K562 (cell line): Measurements from ENCODE around the gene MEF2C. TPM values are rescaled to one million over a fixed set of nuclear protein-coding genes. Genes with fewer than 3 reads are reported as not detected.

Experiments
- CAMTA2 ChIP-seq: fragments of 250-450 bp; sonication (Bioruptor Pico); conservative IDR thresholded peaks from 2 replicates; pipeline ENCODE4 v1.5.1; 2022
- CBX8 ChIP-seq: fragments of 200-600 bp; sonication (generic); IDR thresholded peaks from 2 replicates; pipeline ENCODE4 v1.6.1; 2012; ENCODE audit warnings: borderline replicate concordance, mixed run types, low read depth, mild to moderate bottlenecking, moderate library complexity, mixed read lengths, low read length, control low read depth, inconsistent platforms; ENCODE audit not compliant: poor library complexity, severe bottlenecking; ENCODE audit errors: extremely low read depth
- CXXC5 ChIP-seq: fragments of 250-450 bp; sonication (Bioruptor Pico); IDR thresholded peaks from 2 replicates; pipeline ENCODE4 v1.8.0; 2022; ENCODE audit warnings: inconsistent platforms, mild to moderate bottlenecking, moderate library complexity
- DNMT1 ChIP-seq: fragments of 450-650 bp; IDR thresholded peaks from 2 replicates; pipeline ENCODE4 v1.6.1; 2016; ENCODE audit warnings: antibody characterized with exemption, mild to moderate bottlenecking
- E2F3 ChIP-seq: fragments of 250-450 bp; sonication (Bioruptor Pico); IDR thresholded peaks from 2 replicates; pipeline ENCODE4 v1.4.0; 2020; ENCODE audit warnings: mild to moderate bottlenecking
- E2F6 ChIP-seq, 2 experiments: IDR thresholded peaks; 2 replicates each; pipeline ENCODE4 v1.6.1; 2011; ENCODE audit warnings: borderline replicate concordance in 1 of 2, control low read depth in 1 of 2, low read depth in 1 of 2, low read length in 1 of 2, mild to moderate bottlenecking in 1 of 2, mixed read lengths in 1 of 2, moderate library complexity in 1 of 2; ENCODE audit not compliant: insufficient read depth in 1 of 2, insufficient read length in 1 of 2, poor library complexity in 1 of 2, severe bottlenecking in 1 of 2; ENCODE audit errors: extremely low read depth in 1 of 2
- KAT2B ChIP-seq: IDR thresholded peaks from one replicate; pipeline ENCODE4 v1.6.1; 2012; ENCODE audit warnings: low read depth, mild to moderate bottlenecking, control low read depth, inconsistent platforms, low read length, moderate library complexity
- MBD1 ChIP-seq: fragments of 250-450 bp; sonication (Bioruptor Pico); IDR thresholded peaks from 2 replicates; pipeline ENCODE4 v1.8.0; 2022; ENCODE audit warnings: inconsistent platforms
- MXD1 ChIP-seq: fragments of 250-450 bp; sonication (Bioruptor Pico); IDR thresholded peaks from 2 replicates; pipeline ENCODE4 v1.8.0; 2021; ENCODE audit warnings: borderline replicate concordance, mild to moderate bottlenecking, moderate library complexity; ENCODE audit not compliant: poor library complexity, severe bottlenecking
- NFE2 ChIP-seq: IDR thresholded peaks from 2 replicates; pipeline ENCODE4 v1.6.1; 2014; ENCODE audit warnings: antibody characterized with exemption, low read depth
- PCBP2 ChIP-seq: fragments of 200-400 bp; formaldehyde crosslinking; IDR thresholded peaks from 2 replicates; pipeline ENCODE4 v1.6.1; 2018; ENCODE audit warnings: low read length, low read depth, mild to moderate bottlenecking, moderate library complexity; ENCODE audit not compliant: poor library complexity, severe bottlenecking
- PHB ChIP-seq: fragments of 250-450 bp; sonication (Bioruptor Pico); IDR thresholded peaks from 2 replicates; pipeline ENCODE4 v1.5.0; 2021
- POU5F1 ChIP-seq: fragments of 150-350 bp; IDR thresholded peaks from 2 replicates; pipeline ENCODE4 v1.6.1; 2014; ENCODE audit warnings: borderline replicate concordance, low read length, low read depth, mild to moderate bottlenecking; ENCODE audit not compliant: partially characterized antibody
- TSC22D4 ChIP-seq: fragments of 450-650 bp; IDR thresholded peaks from 2 replicates; pipeline ENCODE4 v1.6.1; 2016; ENCODE audit warnings: missing genetic modification characterization, missing biosample characterization, control low read depth
- XRCC5 ChIP-seq: fragments of 200-400 bp; formaldehyde crosslinking; IDR thresholded peaks from 2 replicates; pipeline ENCODE4 v1.6.1; 2017; ENCODE audit warnings: low read depth, mild to moderate bottlenecking, low read length
- ZBTB17 ChIP-seq: fragments of 450-650 bp; formaldehyde crosslinking; IDR thresholded peaks from 2 replicates; pipeline ENCODE4 v1.4.0; 2020; ENCODE audit warnings: mild to moderate bottlenecking
- ZBTB7A ChIP-seq: IDR thresholded peaks from 2 replicates; pipeline ENCODE4 v1.6.1; 2011; ENCODE audit warnings: low read depth, mild to moderate bottlenecking, low read length, moderate library complexity, borderline replicate concordance; ENCODE audit not compliant: control insufficient read depth
- ZNF23 ChIP-seq: fragments of 250-450 bp; sonication (Bioruptor Pico); IDR thresholded peaks from 2 replicates; pipeline ENCODE4 v1.4.0; 2020; ENCODE audit warnings: mild to moderate bottlenecking
- polyA plus RNA-seq, 8 experiments: library from polyadenylated mRNA; depleted of rRNA in 4 of 8; stranded (reverse) in 5 of 8; unstranded in 3 of 8; fragments of >200 nt; fragmentation: Nextera tagmentation in 2 of 8; fragmentation: Illumina TruSeq in 1 of 8; extraction: Ambion mirVana in 2 of 8; extraction: Trizol in 1 of 8; gene quantifications; 2 replicates each; pipeline versions ENCODE4 v1.2.1 to v1.2.3, GENCODE V29; 2011 to 2014; ENCODE audit warnings: inconsistent platforms in 1 of 8, missing spikeins in 1 of 8
- total RNA-seq, 7 experiments: library from RNA; depleted of rRNA in 6 of 7; stranded (reverse); fragments of >200 nt in 6 of 7; fragmentation: Illumina TruSeq in 2 of 7; extraction: Trizol in 2 of 7; gene quantifications; 2 replicates each; pipeline versions ENCODE4 v1.2.1 to v1.2.3, GENCODE V29; 2011 to 2021; ENCODE audit warnings: low replicate concordance in 1 of 7
- TF ChIP-seq, protein P1 (sequence below): fragments of 250-450 bp; sonication (Bioruptor Pico); IDR thresholded peaks from 2 replicates; pipeline ENCODE4 v1.4.0; 2020; ENCODE audit warnings: borderline replicate concordance
- TF ChIP-seq, protein P2 (sequence below): sonication (generic); formaldehyde crosslinking; IDR thresholded peaks from 2 replicates; pipeline ENCODE4 v1.8.1; 2023; ENCODE audit warnings: mild to moderate bottlenecking, missing genetic modification reagents

The MEF2C gene
- total and polyA plus RNA-seq, 9 of the 15 experiments (the other 6 are each of a cell fraction or from before 2014, with no cell fraction given) = 25.1 to 67.8 (median 58.3) TPM

DNA sequence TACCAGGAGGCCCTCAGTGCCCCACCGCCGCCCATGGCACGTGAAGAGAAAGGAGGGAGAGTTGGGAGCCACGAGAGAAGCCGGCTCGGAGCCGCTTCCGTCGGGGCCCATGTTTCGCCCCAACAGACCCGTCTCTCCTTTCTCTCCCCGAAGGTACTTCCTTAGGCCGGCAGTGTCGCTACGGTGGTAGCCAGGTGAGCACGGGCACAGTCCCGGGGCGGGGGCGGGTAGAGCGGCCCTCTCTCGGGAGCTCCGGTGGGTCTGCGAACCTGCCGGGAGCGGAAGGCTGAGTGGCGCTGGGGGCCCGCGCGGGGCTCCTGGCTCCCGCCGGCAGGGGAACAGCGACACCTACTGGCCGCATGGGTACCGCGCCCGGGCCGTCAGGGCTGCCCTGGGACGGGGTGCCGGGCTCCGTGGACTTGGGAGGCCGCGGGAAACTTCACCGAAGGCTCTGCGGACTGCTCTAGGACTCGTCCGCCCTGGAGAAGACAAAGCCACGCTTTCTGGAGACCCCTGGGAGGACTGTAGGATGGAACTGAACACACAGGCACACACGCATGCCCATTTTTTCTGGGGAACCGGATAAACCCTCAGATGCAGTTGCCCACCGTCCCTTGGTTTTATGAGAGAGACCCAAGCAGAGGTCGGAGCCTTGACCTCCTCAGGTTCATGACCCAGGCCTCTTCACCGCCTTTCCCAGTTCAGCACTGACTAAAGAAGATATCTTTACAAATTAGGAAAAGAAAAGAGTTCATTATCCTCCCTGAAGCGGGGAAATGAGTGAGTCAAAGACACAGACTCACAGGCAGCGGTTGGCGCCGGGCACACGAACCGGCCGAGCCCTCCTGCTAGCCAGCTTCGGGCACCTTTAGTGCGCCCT is 202.5 kb downstream of the MEF2C start (continued):
- TF ChIP-seq, protein P1, sequence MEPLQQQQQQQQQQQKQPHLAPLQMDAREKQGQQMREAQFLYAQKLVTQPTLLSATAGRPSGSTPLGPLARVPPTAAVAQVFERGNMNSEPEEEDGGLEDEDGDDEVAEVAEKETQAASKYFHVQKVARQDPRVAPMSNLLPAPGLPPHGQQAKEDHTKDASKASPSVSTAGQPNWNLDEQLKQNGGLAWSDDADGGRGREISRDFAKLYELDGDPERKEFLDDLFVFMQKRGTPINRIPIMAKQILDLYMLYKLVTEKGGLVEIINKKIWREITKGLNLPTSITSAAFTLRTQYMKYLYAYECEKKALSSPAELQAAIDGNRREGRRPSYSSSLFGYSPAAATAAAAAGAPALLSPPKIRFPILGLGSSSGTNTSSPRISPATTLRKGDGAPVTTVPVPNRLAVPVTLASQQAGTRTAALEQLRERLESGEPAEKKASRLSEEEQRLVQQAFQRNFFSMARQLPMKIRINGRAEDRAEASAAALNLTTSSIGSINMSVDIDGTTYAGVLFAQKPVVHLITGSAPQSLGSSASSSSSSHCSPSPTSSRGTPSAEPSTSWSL (CRISPR knock-in tag) = no peak
- TF ChIP-seq E2F6 (IDR thresholded peaks at IDR 0.05; ENCODE audit: borderline replicate concordance in 1 of 2, extremely low read depth in 1 of 2, insufficient read depth in 1 of 2, insufficient read length in 1 of 2, low read depth in 1 of 2, low read length in 1 of 2, poor library complexity in 1 of 2, severe bottlenecking in 1 of 2) (peak in 1 of 2 experiments; percentile 37), CXXC5 (CRISPR knock-in tag) (no peak), NFE2 (no peak), TSC22D4 (tag) (no peak), CBX8 (no peak), ZBTB7A (peak; percentile 70; the same call in 1 of the 2 replicates), DNMT1 (no peak), POU5F1 (no peak), KAT2B (no peak), CAMTA2 (CRISPR knock-in tag) (no peak), ZBTB17 (CRISPR knock-in tag) (no peak), MBD1 (CRISPR knock-in tag) (no peak), PHB (no peak), PCBP2 (no peak), ZNF23 (no peak), E2F3 (CRISPR knock-in tag) (no peak), XRCC5 (no peak), MXD1 (CRISPR knock-in tag) (no peak)
- TF ChIP-seq, protein P2, sequence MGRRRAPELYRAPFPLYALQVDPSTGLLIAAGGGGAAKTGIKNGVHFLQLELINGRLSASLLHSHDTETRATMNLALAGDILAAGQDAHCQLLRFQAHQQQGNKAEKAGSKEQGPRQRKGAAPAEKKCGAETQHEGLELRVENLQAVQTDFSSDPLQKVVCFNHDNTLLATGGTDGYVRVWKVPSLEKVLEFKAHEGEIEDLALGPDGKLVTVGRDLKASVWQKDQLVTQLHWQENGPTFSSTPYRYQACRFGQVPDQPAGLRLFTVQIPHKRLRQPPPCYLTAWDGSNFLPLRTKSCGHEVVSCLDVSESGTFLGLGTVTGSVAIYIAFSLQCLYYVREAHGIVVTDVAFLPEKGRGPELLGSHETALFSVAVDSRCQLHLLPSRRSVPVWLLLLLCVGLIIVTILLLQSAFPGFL (CRISPR knock-in tag) = 0 out of 2 replicates have a peak, but pooled peaks have one; percentile 24
